GM18508 (cell line): Measurements from ENCODE around the gene SMYD2.

Experiments used
- ATAC-seq: cut with Tn5 transposase; IDR thresholded peaks from one replicate; pipeline ENCODE4 v1.9.1; 2021; ENCODE audit warnings: moderate number of reproducible peaks; ENCODE audit not compliant: insufficient read depth, unreplicated experiment

SMYD2 gene

DNA sequence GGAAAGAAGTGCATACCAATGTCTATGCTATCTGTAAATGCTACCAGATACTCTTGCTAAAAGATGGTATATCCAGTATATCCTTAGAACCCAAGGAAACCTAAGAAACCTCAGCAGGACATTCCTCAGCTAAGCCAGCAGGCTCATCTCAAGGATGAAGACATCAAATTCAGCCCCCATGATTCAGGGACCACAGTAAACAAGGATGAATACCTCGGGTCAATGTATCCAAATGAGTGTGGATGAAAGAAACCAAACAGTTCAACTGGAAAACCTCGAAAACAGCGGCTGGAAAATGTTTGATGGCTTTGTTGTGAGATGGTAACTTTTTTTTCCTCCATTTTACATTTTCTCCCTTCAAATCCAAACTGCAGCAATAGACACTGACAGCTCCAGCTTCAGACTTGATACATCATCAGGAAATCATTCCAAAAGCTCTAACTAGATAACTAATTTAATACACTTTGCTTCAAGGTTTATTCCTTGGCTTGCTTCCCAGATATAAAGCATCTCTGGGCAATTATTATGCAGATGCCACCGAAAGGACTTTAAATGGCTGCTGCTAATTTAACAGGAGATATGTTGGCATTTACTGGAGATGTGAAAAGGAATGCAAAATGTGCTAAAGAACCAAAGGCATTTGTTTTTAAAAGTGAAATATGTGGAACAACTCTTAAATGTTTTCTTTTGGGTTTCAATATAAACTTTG is 73.6 kb downstream of the SMYD2 start:
- no peak for ATAC-seq

DNA sequence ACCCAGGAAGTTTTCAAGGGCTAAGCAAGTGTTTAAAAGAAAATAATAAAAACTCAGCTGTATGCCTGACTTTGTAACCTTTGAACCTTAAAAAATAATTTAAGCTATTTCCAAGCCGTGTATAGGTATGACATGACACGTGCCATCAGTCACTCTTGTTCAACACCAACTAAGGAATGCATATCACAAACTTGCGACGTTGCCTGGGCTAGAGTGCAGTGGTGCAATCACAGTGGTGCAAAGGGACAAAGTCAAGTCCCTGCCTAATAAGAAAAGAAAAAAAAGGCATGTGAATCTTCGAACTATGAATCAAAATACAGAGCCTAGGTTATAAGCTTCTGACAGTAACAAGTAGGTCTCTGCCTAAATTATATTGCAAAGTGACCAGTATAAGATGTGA is 79.2 kb downstream of the SMYD2 start:
- no peak for ATAC-seq

DNA sequence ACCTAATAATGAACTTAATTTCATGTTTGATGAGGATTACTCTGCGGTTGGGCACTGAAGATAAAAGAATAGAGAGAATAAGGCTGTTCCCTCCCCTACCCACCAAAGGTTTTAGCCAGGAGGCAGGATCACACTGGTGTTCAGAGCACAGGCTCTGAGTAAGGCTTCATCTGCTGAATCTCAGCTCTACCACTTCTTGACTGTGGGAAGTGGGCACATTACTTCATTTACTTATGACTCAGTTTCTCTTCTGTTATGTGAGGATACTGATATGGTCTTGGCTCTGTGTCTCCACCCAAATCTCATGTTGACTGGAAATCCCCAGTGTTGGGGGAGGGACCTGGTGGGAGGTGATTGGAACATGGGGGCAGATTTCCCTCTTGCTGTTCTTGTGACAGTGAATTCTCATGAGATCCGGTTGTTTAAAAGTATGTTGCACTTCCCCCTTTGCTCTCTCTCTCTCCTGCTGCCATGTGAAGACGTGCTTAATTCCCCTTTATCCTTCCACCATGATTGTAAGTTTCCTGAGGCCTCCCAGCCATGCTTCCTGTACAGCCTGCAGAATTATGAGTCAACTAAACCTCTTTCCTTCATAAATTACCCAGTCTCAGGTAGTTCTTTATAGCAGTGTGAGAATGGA is 79.7 kb downstream of the SMYD2 start:
- ATAC-seq = no peak

DNA sequence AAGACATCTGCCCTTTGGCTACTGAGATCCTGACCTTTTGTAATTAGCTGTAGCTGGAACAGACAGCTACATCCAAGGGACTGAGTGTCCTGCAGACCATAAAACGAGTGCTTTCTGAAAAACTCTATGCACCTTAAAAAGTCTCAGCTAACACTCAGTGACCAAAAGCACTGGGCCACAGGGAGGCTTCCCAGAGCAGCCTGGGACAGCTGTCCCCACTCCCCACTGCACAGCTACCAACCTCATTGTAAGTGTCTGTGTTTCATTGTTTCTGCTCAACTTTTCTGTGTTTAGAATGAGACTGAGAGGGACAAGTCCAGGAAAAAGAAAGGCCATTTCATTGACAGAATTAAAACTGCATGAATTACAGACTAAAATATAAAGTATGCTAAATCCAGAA is 80.7 kb downstream of the SMYD2 start:
- no peak for ATAC-seq

DNA sequence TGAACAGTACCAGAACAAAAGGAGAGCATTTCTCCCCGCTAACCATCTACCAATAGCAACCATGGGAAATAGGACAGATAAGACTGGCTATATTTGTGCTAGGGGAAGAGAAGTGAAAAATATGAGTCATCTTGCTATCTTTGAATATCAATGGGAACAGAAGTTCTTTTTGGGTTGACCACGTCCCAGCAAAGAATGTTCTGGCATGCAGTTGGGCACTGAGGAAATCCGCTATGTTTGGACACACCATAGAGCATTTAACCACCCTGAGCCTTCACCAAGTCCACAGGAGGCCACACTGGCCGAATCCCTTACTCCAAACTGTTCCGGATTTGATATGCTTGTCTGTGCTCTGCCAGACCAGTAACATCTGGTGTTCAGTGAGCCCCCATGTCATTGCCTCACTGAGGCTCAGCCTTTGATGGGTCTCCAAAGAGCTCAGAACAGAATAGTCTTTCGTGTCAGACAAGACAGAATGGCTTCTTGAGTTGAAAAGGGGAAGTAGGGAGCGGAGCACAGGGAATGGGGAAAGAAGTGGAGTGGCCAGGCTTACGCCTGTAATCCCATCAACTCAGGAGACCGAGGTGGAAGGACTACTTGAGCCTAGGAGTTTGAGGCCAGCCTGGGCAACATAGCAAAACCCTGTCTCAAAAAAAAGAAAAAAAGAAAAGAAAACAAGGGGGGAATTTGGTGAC is 81.4 kb downstream of the SMYD2 start:
- no peak for ATAC-seq

DNA sequence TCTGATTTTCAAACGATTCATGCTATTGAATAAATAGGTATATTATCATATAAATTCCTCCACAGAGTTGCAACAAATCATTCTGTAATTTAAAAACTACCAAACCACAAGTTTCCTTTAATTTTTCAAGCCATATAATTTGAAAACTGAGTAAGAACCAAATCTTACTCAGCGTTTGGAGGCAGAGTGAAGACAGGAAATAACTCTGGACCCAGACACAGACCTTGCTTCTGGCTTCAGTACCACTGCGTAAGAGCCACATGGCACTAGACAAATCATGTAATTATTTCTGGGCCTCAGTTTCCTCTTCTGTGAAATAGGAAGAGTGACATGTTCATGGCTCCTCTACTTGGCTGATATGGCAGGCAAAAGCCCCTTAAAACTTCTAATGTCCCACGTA is 82.4 kb downstream of the SMYD2 start:
- no peak for ATAC-seq

DNA sequence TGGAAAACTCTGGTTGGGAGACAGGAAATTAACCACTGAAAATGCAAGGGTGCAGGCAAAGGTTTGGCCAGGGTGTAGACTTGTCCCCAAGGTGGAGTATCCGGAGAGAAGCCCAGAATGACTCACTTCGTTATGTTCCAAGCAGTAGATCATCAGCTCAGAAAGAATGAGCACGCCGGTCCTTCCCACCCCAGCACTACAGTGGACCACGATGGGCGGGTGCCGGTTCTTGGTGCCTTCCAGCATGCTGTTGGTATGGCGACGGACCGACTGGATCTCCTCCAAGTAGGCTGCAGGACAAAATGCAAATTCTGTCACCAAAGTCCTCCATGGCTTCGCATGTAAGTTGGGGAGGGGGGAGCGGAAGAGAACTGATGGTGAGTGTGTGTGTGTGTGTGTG is 83.4 kb downstream of the SMYD2 start:
- no peak for ATAC-seq

DNA sequence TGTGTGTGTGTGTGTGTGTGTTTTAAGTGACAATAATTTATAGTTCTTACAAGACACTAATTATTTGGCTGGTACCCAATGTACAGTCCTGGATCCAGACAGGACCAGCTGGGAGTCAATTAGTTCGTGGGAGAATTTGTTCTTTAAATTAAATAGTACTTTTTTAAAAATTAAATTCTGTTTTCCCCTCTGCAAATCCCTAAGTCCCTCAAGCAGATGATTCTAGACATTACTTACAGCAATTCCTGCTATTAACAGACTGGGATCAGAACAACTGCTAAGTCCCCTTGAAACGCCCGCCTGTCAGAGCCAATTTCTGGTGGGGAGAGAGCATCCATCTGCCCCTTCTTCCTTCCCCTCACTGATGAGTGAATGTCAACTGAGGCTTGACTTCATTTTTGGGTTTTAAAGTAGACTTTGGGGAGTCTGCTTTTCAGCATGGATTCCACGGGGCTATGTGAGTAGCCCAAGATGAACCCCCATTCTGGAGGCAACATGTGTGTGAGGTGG is 83.9 kb downstream of the SMYD2 start:
- no peak for ATAC-seq

DNA sequence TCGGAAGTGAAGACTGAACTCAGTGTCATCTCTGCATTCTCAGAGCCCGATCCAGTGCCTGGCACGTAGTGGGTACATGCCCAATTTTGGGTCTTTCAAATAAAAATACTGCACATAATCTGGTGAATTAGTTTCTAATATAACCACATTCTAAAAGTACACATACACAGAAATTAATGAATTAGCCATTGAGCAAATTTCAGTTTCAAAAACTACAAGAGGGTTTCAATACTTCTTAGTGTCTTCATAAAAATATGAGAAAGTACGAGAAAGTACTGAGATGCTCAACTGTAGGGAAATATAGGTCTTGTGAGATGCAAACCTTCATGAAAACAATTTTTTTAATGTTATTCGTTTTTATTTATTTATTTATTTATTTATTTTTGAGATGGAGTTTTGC is 86.9 kb downstream of the SMYD2 start:
- ATAC-seq = no peak

DNA sequence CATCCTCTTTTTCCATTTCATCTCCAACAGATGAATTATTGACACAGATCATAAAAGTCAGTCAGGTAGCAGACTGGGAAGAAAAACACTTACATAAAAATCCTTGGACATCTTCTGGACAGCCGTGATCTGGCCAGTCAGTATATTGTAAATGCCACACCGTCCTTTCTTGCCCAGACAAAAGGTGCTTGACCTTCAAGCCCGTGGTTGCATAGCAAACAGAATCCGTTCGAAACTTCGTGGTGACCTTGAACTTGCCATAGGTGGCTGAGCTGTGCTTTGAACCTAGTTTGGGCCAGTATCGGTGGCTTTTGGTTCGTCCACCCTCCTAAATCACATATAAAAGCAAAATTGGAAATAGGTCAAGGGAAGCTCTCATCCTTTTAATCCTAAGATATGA is 88.4 kb downstream of the SMYD2 start:
- ATAC-seq = no peak

DNA sequence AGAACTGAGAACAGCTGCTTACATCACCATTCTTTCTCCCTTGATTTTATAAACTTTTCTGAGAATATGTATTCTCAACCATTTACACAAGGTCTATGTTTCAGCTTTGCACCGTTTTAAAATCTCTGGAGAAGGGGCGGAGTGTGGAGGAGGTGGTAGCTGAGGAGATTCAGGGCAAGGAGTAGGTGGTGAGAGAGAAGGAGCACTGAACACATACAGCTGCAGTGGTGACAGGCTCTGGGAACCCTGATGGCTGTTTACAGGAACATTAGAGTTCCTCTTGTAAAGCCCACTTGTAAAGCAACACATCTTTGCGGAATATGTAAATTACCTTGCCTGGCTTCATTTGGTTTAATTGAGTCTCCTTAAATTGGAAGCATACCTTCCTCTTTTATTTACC is 89.7 kb downstream of the SMYD2 start:
- ATAC-seq = no peak

DNA sequence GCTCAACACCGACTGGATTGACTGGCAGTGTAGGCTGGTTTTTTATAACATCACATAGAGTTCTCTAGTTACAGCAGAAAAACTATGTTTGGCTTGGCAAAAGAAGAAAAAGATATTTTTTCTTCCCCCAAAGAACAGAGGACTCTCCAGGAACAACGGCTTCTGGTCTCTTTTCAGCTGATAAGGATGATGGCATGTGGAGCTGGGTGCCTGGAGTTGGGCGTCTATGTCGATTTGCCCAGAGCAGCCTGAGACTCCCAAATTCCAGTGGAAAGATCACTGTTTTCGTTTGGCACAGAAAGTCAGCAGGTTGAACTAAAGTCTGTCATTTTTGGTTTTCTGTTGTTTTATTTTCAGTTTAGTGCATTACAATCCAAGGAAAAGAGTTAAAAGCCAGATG is 91.1 kb downstream of the SMYD2 start:
- ATAC-seq = no peak

DNA sequence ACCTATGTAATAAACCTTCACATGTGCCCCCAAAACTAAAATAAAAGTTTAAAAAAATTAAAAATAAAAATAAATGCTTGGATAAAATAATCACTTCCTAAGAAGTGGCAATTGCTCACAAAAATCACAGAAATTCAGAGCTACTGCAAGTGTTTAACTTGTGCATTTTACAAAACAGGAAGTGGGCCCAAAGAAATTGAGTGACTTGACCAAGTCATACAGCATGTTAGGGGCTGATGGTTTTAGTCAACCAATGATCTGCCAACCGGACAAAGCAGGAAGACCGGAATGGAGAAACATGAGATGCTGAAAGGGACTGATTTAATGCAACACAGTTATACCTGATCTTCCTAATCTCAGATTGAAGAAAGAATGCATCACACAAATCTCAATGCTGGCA is 96.5 kb downstream of the SMYD2 start:
- ATAC-seq = no peak

DNA sequence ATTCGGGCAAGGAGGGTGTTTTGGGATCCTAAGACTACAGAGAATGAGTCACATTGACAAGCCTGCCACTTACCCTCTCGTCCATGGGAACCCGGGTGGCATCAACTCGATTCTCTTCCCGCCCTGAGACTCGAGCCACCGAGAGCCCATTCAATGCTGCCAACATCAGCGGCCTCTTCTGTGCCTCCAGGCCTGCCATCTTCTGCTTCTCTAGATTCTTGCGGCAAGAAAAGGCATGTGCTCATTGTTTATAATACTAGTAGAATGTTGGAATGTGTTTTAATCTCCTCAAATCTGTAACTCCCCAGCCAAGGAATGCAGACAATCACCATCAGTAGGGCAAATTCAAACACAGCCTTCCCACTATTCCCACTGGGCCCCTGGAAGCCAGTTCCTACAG is 96.9 kb downstream of the SMYD2 start:
- no peak for ATAC-seq

DNA sequence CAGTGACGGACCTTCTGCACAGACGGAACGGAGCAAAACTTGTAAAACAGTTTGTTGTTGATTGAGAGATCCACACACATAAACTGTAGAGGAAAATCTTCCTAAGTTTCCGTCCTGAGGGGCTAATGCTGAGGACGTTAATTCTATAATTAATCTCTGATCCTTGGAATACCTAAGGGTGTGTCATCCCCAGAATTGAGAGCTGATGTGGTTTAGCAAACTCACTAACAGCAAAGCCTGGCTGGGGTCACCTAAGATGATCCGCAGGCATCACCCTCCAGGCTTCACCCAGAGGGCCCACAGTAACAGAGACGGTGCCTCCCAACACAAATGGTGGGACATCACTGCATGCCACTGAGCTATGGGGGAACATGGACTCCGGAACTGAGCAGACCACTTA is 97.5 kb downstream of the SMYD2 start:
- ATAC-seq = no peak

DNA sequence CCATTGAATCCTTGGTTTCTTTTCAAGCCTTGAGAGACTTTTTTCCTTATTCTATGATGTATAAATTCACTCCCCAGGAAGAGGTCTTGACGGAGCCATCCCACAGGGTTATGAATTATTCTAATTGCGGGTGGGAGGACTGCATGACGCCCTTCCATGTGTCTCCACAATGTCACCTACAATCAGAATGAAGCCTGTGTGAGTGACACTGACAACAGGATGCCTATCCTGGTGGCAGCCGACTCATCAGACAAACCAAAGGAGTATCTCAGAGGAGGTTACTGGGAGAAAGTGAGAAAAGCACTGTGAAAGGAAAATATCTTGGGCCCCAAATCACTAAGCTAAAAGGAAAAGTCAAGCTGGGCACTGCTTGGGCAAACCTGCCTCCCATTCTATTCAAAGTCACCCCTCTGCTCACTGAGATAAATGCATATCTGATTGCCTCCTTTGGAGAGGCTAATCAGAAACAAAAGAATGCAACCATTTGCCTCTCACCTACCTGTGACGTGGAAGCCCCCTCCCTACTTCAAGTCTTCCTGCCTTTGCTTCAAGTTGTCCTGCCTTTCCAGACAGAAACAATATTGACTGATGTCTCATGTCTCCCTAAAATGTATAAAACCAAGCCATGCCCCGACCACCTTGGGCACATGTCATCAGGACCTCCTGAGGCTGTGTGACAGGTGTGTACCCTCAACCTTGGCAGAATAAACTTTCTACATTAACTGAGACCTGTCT is 98.4 kb downstream of the SMYD2 start:
- ATAC-seq = no peak

DNA sequence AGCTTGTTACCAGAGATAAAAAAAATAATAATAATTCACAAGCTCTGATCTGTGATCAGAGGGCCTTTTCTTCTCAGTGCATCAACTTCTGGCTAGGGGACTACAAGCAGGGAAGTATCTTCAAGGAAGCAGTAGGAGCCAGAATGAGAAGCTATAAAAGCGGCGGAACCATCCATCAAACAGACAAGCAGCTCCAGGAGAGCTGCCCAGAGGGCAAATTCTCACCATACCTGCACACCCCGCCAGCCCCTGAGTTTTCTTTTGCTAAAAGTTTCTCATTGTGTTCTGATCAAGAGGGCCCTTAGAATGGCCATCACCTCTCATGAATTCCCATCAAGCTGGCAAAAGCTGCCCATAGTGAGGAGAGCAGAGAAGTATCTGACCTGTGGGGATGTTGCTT is 99.4 kb downstream of the SMYD2 start:
- no peak for ATAC-seq

DNA sequence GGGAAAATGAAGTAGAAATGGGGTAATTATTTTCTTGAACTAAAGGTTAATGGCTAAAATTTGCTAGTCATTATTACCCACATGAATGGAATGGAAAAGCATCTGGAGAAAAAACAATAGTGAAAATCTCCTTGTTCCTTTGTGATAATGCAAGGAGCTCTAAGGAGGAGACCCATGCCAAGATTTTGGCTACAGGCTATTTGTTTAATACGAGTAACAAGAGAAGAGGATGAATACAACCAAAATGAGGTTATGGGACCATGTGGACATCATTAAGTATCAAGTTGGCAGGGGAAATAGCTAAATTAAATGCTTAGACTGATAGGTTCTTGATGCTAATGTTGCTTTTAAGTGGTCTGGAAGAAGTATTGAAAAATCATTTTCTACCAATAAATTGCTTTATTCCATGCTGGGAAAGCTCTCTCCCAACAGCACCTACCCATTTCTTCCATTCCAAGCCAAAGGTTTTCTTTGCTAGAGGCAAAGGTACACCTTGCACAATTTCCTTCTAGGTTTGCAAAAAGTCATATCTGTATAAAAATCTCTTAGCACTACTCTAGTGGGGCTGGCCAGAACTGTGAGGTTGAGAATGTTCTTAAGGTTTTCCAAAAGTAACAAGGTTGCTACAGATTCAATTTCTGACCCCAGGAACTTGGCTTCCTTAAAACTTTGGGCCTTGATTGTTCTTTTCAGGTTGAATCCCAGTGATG is 100.2 kb downstream of the SMYD2 start:
- ATAC-seq = no peak

DNA sequence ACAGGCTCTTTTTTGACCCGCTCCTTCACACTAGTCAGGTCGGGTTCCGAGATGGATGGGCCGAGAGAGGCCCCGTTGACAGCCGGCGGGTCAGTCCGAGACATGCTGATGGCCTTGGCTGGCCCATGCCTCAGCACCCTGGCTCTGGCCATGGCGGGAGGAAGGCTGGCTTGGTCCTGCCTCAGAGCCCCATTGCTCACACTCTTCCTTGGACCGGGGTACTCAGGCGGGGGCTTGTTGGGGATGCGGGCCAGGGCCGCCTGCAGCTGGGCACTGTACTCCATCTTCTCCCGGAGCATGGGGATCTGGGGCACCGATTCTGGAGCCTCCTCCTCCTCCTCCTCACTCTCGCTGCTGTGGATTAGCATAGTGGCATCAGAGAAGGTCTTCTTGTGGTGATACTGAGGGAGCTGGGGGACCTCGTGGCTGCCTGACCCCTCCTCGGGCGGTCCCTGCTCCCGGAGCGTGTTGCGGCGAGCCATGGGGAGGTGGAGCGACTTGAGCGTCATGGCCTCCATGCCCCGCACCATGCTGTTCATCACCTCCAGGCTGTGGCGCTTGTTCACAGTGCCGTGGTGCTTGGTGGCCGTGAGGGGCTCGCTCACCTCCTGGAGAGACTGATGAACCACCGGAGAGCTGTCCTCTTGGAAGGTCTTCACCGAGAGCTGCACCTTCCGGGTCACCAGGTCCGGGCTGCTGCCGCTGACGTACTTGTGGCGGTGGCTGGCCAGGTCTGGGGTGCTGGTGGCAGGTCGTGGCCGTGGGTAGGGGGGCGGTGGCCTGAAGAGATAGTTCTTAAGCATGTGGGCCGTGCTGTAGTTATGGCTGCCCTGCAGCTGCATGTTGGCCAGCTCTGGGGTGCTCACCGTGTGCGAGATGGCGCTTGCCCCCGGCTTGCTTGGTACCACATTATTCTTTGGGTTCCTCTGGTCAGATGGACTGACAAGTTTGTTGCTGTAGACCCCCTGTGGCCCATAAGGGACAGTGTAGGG is 102.7 kb downstream of the SMYD2 start:
- ATAC-seq = no peak
